Stimulated activated memory B cell treated with anti-CD40 and anti-IgM and Interleukin-4, amounts not matched to agents 10 μg/mL and 1 μg/mL and 100 μg/mL, for 72 hours (primary cell): ENCODE results near the gene VWA7.
A peak's percentile ranks its signal among the peaks of the same experiment; 100 is the strongest.

Experiments
- ATAC-seq: fragments of 150-1000 bp; cut with Tn5 transposase; 2 replicates; pipeline ENCODE4 v1.10.0; 2021
- H3K27ac Mint-ChIP-seq: one replicate; pipeline ENCODE4 v1.8.0; 2022; ENCODE audit warnings: mild to moderate bottlenecking, mixed read lengths
- H3K27me3 Mint-ChIP-seq: one replicate; pipeline ENCODE4 v1.8.0; 2022; ENCODE audit warnings: mixed read lengths
- H3K36me3 Mint-ChIP-seq: one replicate; pipeline ENCODE4 v1.8.0; 2022; ENCODE audit warnings: mixed read lengths
- H3K4me1 Mint-ChIP-seq: one replicate; pipeline ENCODE4 v1.8.0; 2022; ENCODE audit warnings: mixed read lengths
- H3K4me3 Mint-ChIP-seq: one replicate; pipeline ENCODE4 v1.8.0; 2022; ENCODE audit warnings: mild to moderate bottlenecking, moderate library complexity, mixed read lengths
- H3K9me3 Mint-ChIP-seq: one replicate; pipeline ENCODE4 v1.8.0; 2022; ENCODE audit warnings: mixed read lengths

Gene VWA7

DNA sequence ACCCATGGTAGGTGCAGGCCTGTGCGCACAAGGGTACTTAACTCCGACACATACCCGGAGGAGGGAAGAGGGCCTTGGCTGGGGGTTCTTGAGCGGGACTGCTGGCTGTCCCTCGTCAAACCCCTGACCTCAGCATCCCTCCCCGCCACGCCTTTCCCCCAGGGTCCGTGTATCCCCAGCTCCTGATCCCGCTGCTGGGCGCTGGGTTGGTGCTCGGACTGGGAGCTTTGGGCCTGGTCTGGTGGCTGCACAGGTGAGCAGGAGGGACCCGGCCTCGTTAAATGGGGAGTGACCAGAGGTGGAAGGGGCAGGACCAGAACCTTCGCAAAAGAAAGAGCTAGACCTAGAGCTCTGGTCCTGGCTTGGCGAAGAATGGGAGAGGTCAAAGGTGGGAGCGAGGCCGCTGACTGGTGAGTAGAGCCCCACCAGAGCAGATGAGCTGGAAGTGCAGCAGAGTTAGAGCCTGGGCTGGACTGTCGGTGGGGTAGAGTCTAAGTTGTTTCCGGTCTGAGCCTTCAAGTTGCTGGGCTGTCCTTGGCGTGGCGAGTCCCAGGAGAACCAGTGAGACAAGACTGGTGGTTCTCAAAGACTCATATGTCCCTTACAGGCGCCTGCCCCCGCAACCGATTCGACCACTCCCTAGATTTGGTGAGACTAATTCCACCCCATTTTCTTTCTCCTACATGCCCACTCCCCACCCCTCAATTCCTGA is 53.0 kb downstream of the VWA7 start:
- Mint-ChIP-seq H3K27me3 (no peaks in the 10 kb centered on the region), H3K9me3 (no peaks in the 10 kb centered on the region), H3K36me3 (peaks cover 25% of the 10 kb centered on the region), H3K4me3 (no peak overlapping the region), H3K4me1 (peaks cover 48% of the 10 kb centered on the region), H3K27ac (no peak overlapping the region)
- ATAC-seq: no peak

DNA sequence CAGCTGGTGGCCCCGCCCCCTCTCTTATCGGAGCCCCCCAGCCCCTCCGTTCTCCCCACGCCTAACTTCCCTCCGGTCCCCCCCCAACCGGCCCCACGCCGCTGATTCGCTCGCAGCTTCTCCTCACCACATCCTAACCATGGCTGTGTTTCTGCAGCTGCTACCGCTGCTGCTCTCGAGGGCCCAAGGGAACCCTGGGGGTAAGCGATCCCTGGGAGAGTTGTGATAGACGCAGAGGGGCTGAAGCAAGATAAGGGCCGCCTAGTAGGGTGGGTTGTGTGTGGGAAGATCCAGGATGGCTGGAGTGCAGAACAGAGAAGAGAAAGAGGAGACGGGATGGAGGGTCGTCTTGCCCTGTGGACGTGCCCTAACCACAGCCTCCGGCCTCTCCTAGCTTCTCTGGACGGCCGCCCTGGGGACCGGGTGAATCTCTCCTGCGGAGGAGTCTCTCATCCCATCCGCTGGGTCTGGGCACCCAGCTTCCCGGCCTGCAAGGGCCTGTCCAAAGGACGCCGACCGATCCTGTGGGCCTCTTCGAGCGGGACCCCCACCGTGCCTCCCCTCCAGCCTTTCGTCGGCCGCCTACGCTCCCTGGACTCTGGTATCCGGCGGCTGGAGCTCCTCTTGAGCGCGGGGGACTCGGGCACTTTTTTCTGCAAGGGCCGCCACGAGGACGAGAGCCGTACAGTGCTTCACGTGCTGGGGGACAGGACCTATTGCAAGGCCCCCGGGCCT is 53.7 kb downstream of the VWA7 start, which contains the start of gene MPIG6B:
MPIG6B (plus strand) TSS at position 129 of the 735 bp plus-strand sequence; CDS start at position 140, 11 bp downstream.
- Mint-ChIP-seq H3K4me1 (peaks cover 41% of the 10 kb centered on the region), H3K27me3 (no peaks in the 10 kb centered on the region), H3K4me3 (peak within 1 kb of the TSS; percentile 8), H3K36me3 (peaks cover 25% of the 10 kb centered on the region), H3K27ac (peak within 1 kb of the TSS; percentile 63), H3K9me3 (no peaks in the 10 kb centered on the region)
- ATAC-seq: no peak

DNA sequence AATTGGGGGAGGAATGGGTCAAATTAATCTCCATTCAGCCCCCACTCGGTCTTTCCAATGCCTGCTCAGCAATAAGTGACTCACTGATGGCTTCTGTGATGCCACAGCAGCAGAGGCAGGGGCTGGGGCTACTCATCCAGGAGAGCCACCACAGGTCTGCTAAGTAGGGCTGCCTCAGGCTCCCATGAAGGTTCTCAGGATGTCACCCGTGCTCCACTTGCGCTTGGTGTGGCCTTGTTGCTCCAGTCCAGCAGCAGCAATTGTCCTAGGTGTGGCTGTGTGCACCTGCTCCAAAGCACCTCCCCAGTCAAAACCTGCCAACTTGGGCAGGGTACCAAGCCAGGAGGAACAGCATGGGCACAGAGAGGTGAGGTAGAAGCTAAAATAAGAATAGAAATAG is 55.0 kb downstream of the VWA7 start:
- H3K36me3 Mint-ChIP-seq: peaks cover 23% of the 10 kb centered on the region
- H3K27ac Mint-ChIP-seq: no peak overlapping the region
- no peak overlapping the region for H3K4me3 Mint-ChIP-seq
- no peak for ATAC-seq
- no peaks in the 10 kb centered on the region for H3K9me3 Mint-ChIP-seq
- H3K4me1 Mint-ChIP-seq: peaks cover 29% of the 10 kb centered on the region
- no peaks in the 10 kb centered on the region for H3K27me3 Mint-ChIP-seq

DNA sequence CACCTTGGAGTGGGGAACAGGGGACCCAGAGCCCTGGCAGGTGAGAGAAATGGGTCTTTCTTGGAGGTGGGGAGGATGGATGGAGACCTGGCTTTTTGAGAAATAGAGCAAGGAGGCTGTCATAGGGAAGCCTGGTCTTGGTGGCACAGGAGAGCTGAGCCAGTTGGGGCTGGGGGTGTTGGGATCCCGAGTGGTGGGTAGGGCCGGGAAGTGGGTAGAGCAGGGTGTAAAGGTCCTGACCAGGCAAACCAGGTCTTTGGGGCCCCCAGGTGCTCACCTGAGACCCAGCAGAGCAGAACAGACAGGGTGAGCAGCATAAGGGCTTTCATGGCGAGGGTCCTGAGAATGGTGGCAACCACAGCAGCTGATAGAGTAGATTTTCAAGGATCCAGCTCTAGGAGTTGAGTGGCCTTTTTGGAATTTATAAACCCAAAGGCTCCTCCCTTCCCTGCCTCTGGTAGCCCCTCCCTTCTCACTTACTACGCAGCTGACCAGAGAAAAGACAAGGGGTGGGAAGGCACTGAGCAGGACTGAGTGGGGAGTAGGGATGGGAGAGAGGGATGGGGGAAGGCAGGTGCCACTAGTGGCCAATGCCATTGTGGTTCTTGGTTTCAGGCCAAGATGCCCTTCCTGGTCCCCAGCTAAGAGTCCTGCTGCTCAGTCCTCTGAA is 55.6 kb downstream of the VWA7 start, which contains the start of gene LY6G6C:
LY6G6C (minus strand) TSS at position 396 of the 670 bp plus-strand sequence; CDS start at position 329, 67 bp downstream.
- peak within 1 kb of the TSS; percentile 1 for H3K27ac Mint-ChIP-seq

DNA sequence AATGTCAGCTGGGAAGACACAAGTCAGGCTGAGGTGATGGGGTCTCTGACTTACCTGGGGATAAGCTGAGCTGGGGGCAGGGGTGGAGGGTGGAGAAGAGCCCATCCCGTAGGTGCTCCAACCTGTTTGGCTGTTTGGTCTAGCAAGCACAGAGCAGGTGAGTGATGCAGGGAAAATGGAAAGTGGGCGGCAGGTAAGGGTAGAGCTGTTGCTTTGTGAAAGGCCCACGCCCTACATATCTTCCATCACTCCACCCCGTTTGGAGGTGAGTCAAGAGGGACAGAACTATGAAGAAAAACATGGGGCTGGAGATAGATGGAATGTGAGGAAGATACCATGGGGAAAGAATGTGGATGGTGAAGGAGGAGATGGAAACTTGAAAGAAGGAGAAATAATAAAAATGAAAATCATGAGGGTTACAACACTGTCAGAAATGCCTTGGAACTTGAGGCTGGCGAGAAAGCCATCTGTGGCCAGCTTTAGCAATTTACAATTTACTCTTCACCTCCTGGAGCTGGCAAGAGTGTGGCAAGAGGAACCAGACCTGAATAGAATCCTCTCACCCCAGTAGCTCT is 56.8 kb downstream of the VWA7 start:
- H3K36me3 Mint-ChIP-seq: peaks cover 4% of the 10 kb centered on the region
- ATAC-seq: no peak
- no peaks in the 10 kb centered on the region for H3K9me3 Mint-ChIP-seq
- H3K27ac Mint-ChIP-seq: peak overlapping the region; percentile 1
- no peaks in the 10 kb centered on the region for H3K27me3 Mint-ChIP-seq
- H3K4me3 Mint-ChIP-seq: no peak overlapping the region
- peaks cover 11% of the 10 kb centered on the region for H3K4me1 Mint-ChIP-seq

More for the DNA sequence above, 55.6 kb downstream of the VWA7 start, which contains the start of gene LY6G6C:
- Mint-ChIP-seq H3K27me3 (no peaks in the 10 kb centered on the region), H3K4me1 (peaks cover 22% of the 10 kb centered on the region), H3K36me3 (peaks cover 16% of the 10 kb centered on the region), H3K4me3 (no peak within 1 kb of the TSS), H3K9me3 (no peaks in the 10 kb centered on the region)
- ATAC-seq: no peak

DNA sequence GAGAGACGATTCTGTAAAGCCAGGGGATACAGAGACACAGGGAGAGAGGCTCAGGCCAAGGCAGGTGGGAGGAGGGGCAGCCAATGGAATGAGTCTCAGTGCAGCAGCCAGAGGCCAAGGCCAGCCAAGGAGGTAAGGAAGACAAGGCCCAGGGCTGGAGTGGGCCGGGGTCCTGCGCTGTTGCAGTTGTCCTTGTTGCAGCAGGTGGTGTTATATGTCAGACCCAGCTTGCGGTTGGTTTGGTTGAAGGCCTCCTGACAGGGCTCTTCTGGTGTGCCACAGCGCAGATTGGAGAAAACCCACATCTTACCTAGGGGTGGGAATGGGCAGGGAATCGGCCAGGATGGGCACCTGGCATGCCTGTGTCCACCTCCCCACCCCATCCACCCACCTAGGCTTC is 58.1 kb downstream of the VWA7 start:
- no peak for ATAC-seq
- Mint-ChIP-seq H3K27me3 (no peaks in the 10 kb centered on the region), H3K9me3 (no peaks in the 10 kb centered on the region), H3K4me1 (peaks cover 10% of the 10 kb centered on the region), H3K36me3 (no peaks in the 10 kb centered on the region), H3K27ac (no peak overlapping the region), H3K4me3 (no peak overlapping the region)

DNA sequence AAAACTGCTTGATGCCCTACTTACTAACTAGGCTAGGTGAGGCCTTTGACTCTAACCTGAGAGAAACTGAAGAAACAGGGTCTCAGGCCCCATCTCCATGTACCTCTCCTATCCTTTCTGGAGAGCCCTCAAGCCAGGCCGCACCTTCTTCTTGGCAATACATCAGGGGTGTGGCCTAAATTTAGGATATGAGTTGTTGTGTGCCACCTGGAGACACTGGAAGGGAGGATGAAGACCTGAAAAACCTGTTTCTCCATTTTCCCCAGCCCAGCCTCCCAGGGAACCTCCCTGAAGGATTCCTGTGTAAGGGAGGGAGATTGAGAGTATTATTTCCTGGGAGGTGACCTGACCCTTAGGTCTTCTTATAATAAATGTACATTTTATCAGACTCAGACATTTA is 58.9 kb downstream of the VWA7 start:
- Mint-ChIP-seq H3K4me3 (no peak overlapping the region), H3K27me3 (no peaks in the 10 kb centered on the region), H3K27ac (no peak overlapping the region)

DNA sequence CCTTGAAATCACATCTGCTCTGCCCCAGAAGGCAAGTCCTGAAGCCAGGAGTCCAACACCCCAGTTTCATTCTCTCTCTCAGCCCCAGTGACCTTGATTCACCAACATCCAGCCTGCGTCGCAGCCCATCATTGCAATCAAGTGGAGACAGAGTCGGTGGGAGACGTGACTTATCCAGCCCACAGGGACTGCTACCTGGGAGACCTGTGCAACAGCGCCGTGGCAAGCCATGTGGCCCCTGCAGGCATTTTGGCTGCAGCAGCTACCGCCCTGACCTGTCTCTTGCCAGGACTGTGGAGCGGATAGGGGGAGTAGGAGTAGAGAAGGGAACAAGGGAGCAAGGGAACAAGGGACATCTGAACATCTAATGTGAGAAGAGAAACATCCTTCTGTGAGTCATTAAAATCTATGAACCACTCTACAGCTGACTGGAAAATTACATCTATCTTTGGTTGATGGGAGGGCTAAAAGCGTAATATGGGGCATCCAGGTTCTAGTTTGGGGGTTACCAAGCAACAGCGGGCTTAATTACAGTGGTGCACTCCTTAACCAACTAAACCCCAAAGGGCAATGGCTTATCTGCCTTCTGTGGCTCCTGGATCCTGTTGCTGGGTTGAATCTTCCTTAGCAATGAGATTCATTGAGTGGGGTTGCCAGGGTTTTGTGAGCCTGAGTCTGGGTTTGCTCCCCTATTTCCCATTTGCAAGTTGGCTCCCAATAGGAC is 59.5 kb downstream of the VWA7 start:
- no peak overlapping the region for H3K4me3 Mint-ChIP-seq
- no peaks in the 10 kb centered on the region for H3K36me3 Mint-ChIP-seq
- no peaks in the 10 kb centered on the region for H3K4me1 Mint-ChIP-seq
- ATAC-seq: no peak
- H3K27me3 Mint-ChIP-seq: no peaks in the 10 kb centered on the region
- H3K27ac Mint-ChIP-seq: no peak overlapping the region
- no peaks in the 10 kb centered on the region for H3K9me3 Mint-ChIP-seq

More for the DNA sequence above, 58.9 kb downstream of the VWA7 start:
- ATAC-seq: no peak
- Mint-ChIP-seq H3K4me1 (peaks cover 3% of the 10 kb centered on the region), H3K9me3 (no peaks in the 10 kb centered on the region), H3K36me3 (no peaks in the 10 kb centered on the region)
